NCI-H748 (cell line): ENCODE results near the gene SASH1.
"Not testable (repeated sequence)": the region's sequence is repeated elsewhere in the genome, so short reads cannot be mapped to it uniquely, and the experiment has no call there.

ENCODE experiments used
- DNase-seq: peaks from one replicate; lab custom pipeline; 2025; ENCODE audit not compliant: unreplicated experiment; lab: John Stamatoyannopoulos, UW

The SASH1 gene

DNA sequence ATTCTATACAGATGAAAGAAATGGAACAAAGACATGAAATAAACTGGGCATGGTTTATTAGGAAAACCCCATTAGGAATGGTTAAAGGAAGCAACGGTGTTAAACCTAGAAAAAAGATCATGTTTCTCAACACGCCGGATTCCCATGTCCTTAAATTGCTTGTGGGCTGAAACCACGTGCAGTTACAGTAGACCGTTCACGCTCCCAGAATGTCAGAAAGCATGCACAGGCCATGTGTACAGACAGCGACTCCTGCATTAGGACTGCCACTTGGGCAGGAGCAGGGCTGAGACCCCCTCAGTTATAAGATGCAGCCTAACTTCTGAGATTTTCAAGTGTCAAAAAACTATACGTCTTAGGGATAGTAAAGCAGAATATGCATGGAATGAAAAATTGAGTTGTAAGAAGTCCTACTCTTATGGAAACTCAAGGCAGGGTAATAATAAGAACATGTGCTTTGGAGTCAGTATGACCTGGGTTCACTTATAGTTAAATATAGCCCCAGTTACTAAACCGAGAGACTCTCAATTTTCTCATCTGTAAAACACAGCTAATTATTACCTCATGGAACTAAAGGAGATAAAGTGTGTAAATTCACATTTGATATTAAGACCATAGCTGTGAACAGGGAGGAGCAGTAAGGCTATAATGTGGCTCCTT lies 230.2 kb downstream of the SASH1 start:
- DNase-seq, result no peak

DNA sequence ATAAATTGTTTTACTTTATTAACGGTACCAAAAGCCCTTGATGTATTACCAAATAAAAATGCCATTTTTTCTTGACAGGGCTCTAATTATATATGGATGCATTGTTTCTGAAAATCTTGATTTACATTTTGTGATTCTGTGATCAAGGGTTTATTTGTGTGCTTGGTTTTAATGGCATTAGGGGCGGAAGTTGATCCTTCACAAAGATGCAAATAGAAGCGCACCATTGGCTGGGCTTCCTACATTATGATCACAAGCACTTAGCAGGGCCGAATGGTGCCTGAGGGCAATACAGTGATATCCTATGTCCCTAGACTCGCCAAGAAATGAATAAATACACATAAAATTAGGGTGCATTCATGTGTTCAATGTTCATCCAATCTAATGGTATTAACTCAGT lies 231.3 kb downstream of the SASH1 start:
- no peak for DNase-seq

DNA sequence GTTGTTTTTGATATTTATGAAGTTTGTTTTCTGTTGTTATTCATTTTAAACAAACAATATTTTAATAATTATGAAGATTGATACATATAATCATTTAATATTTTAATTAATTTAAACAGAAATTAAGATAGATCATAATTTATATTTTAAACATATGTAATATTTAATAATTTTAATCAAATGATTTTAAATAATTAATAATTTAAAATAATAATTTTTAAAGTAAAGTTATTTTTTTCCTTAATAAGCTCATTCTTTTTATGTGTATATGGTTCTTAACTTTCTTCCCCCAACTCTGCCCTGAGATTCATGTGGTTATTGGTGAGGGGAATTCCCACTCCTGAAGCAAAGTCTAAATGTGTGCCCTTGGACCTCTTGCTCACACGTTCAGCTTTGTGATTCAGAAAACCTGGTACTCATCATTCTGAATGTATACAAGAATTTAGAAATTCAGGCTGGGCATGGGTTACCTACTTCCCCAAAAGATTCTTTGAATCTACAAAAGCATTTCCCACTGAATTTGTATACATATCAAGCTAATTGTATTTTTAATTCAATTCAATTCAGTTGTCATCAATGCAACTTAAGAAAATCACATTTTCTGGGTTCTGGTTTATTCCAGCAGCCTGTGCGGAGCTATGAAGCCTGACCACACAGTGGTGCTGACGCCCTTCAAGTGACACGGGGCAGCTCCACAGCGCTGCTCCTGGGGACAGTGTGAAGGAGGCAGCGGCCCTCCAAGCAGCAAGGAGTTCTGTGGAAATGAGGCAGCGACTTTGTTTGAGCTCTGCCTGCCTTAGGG lies 235.2 kb downstream of the SASH1 start:
- DNase-seq, result peak; percentile 85

DNA sequence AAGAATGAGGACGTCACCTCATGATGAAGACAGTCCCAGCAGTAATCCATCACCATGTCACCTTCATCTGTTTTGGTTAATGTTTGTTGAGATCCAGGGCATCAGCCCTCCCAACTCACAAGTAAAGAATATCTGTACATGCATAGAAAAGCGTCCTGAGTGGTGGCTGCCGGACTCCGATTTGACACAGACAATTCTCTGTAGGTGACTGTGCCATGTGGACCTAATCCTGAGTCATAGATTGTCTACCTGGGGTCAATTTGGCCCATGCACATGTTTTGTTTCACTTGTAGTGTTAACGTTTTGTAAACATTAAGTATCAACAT lies 235.8 kb downstream of the SASH1 start:
- no peak for DNase-seq

DNA sequence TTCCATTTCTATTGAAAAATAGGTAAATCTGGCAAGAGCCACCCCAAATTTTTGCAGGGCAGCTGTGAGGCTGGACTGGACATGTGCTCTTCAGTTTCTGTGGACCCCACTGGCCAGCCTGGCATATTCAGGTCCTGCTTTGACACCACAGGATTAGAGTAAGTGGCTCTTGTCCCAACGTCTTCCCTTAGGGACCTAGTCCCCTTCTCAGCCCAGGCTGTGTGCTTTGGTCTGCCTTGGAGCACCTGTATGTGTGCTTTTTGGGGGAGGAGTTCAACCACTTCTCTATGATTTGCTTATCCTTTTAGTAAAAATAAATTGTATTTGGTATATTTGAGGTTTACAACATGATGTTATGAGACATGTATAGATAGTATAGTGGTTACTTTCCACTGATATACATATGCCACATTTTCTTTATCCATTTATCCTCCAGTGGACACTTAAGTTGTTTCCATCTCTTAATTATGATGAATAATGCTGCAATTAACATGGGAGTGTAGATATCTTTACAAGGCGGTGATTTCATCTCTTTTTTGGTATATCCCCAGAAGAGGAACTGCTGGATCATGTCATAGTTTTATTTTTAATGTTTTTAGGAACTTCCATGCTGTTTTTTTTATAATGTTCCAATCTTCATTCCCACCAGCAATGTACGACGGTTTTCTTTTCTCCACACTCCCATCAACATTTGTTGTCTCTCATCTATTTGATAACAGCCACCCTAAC lies 236.4 kb downstream of the SASH1 start:
- no peak for DNase-seq

DNA sequence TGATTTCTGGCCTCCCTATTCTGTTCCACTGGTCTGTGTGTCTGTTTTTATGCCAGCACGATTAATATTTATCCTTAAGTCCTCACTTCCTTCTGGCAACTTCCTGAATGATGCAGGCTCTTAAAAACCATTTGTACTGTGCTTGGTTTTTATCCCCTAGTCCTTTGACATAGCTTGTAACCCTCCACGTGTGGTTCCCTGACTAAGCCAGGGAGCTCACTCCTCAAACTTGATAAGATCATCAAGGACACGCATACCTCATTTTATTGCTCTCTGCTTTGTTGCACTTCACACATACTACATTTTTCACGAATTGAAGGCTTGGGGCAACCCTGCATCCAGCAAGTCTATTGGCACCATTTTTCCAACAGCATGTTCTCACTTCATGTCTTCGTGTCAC lies 237.8 kb downstream of the SASH1 start:
- no peak for DNase-seq

DNA sequence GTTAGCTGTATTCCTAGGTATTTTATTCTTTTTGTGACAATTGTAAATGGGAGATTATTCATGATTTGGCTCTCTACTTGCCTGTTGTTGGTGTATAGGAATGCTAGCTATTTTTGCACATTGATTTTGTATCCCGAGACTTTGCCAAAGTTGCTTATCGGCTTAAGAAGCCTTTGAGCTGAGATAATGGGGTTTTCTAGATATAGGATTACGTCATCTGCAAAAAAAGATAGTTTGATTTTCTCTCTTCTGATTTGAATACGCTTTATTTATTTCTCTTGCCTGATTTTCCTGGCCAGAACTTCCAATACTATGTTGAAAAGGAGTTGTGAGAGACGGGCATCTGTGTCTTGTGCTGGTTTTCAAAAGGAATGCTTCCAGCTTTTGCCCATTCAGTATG lies 241.0 kb downstream of the SASH1 start:
- DNase-seq, result no peak

DNA sequence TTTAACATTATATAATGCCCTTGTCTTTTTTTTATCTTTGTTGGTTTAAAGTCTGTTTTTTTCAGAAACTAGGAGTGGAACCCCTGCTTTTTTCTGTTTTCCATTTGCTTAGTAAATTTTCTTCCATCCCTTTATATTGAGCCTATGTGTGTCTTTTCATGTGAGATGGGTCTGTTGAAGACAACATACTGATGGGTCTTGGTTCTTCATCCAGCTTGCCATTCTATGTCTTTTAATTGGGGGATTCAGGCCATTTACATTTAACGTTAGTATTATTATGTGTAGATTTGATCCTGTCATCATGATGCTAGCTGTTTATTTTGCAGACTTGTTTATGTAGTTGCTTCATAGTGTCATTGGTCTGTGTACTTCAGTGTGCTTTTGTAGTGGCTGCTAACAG lies 243.0 kb downstream of the SASH1 start:
- not testable (repeated sequence) for DNase-seq

DNA sequence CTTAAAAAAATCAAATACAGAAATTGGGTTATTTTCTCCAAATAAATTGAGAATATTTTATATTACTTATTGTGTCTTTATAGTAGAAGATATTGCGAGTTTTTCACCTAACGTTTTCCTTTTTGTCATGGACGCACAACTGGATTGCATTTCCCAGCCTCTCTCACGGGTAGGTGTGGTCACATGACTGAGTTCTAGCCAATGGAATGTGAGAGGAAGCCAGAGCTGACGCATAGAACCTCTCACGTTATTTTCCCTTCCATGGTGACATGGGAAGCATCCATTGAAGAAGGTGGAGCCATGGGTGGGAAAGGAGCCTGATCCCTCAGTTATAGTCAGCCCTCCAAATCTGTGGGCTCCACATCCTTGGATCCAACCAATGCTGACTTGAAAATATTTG lies 248.2 kb downstream of the SASH1 start:
- no peak for DNase-seq

DNA sequence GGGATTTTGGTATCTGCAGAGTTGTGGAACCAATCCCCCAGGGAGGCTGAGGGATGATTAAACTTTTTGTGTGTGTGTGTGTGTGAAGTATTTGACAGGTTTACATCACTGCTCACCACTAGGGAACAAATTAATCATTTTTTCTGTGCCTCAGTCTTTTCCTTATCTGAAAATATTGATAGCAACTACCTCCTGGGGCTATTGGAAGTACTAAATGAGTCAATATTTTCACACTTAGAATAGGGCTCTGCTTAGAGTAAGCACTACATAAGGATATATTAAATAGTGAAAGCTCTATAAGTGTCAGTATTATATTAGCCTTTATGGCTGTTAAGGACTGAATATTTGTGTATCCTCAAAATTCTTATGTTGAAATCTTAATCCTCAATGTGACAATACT lies 249.0 kb downstream of the SASH1 start:
- no peak for DNase-seq

DNA sequence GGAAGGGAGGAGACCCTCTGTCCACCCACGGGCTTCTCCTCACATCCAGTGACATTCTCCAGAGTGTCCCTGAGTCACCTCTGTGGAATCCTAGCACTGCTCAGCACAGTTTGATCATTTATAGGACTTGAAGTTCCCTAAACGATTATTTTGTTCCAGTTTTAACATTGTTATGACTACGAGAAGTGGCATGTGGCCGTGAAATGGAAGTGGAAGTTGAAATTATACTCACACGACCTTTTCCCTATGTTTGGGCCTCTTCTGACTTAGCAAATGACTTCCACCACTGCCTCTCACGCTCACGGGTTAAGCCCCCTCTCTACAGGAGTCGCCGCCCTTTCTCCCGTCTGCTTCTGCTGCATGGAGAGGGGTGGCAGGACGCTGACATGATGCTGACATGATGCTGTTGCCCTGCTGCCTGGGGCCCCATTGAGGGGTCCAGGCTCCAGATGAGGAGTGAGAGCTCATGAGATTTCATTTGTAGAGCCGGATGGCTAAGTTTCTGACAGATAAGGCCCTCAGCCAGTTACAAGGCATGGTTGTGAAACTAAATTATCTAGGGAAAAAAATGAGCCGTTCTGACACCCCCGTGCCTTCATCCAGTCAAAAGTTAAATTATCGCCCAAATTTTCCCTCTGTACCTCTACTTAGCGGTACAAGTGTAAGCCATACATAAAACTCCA lies 250.6 kb downstream of the SASH1 start:
- DNase-seq, result no peak

DNA sequence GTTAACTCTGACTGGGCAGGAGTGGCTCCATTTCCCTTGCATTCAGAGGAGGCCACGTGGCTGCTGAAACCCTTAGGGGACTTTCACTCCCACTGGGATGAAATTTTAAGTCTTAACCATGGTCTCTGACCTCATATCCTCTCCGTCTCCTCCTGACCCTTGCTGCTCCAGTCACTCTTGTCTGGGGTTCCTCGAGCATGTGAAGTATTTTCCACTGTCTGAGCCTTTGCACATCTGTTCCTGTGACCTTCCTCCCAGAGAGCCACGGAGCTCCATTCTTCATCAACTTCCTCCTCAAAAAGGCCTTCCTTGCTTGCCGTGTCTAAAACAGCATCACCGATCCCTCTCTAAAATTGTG lies 251.2 kb downstream of the SASH1 start:
- DNase-seq, result no peak

DNA sequence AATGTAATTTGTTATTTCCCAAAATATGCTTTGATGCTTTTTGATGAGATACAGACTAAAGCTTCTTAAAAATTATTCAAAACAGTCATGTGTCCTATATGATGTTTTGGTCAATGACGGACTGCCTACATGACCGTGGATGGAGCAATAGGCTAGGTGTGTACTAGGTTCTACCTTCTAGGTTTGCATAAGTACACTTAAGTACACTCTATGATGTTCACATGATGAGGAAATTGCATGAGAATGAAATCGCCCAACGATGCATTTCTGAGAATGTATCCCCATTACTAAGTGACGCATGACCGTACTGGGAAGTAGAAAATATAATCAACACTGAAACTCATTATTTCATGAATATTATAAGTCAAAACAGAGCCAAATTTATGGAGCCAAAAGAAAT lies 252.9 kb downstream of the SASH1 start:
- no peak for DNase-seq

DNA sequence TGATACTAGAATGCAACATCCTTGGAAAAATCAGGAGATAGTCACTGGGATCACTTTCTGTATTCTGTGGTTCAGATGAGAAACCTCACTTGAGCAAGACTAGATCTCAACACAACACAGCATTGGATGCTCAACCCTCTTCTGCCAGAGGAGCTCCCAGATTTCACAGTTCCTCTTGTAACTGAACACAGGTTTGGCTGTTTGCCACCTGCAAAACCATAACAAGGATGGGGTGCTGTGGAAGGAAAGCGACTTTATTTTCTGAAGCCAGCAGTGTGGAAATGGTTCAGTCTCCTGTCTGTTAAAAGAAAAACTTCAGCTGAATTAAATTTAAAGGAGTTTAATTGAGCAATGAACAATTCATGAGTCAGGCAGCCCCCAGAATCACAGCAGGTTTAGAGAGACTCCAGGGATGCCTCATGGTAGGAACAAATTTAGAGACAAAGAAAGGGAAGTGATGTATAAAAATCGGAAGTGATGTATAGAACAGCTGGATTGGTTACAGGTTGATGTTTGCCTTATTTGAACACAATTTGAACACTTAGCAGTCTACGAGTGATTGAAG lies 254.3 kb downstream of the SASH1 start:
- no peak for DNase-seq

DNA sequence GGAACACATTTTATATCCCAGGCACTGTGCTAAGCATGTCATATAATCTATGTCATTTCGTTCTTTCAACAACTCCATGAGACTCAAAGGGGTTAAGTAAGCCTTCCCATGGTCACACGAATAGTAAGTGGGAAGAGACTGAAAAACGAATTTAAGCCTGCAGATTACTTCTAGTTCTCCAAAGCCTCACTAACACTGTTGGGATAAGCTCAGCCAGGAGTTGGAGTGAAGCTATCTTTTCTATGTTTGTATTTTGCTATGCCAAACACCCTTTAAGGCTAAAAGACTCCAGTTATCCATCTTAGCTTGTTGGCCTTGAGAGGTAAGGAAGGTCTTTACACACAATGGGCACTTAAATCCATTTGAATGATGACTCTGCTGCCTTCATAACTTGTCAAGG lies 256.1 kb downstream of the SASH1 start:
- no peak for DNase-seq

DNA sequence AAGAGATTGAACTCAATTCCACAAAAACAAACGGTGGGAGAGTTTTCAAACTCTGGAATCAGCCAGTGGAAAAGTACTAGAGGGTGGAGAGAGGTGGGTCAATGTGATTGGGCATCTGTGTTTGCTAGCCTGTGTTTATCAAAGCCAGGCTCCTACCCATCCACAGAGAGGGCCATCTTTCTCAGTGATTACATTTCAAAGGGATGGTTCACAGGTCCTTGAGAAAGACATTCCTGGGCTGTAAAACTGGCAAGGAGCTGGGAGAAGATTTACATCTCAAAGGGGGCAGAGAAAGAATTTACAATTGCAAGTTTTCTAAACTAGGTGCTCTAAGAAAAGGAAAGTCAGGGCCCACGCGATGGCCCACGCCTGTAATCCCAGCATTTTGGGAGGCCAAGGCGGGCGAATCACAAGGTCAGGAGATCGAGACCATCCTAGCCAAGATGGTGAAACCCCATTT lies 257.4 kb downstream of the SASH1 start:
- DNase-seq, result no peak
